GM19468 (cell line): ENCODE results near the gene SNX3.

Experiments
- ATAC-seq: cut with Tn5 transposase; IDR thresholded peaks from one replicate; pipeline ENCODE4 v1.9.1; 2021; ENCODE audit warnings: mild to moderate bottlenecking, moderate library complexity, moderate number of reproducible peaks; ENCODE audit not compliant: unreplicated experiment; ENCODE audit errors: extremely low read depth

Gene SNX3

GRCh38 chr6:108174371-108175175 lies 86.3 kb downstream of the SNX3 start:
- ATAC-seq = no peak

DNA sequence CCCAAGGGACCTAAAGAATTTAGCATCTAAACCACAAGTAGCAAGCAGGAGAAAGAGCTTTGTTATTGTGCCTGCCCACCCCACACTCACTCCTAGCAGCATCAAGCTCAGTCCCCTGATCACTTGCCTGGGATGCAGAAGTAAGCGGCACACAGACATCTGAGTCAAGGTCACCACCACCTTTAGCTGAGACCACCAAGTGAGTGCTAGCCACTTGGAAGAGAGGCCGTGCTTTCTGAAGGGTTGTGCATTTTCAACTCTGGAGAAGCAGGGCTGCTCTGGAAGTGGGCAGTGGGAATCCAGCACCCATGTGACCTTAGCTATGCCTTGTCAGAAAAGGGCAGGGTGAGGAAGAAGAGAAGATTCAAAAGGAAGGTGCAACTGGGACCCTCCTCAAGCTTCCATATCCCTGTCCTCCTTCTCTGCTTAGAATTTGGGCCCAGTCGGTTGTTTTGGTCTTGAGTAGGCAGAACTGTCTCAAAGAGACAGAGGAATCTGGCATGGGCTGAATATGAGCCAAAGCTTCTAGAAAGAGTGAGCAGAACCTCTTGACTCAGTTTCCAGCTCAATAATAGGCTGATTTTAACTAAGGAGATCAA lies 88.8 kb downstream of the SNX3 start:
- ATAC-seq = no peak

- no peak for ATAC-seq
Observed at GRCh38 chr6:108171291-108171917, 89.4 kb downstream of the SNX3 start.

GRCh38 chr6:108170332-108171290 lies 90.2 kb downstream of the SNX3 start:
- ATAC-seq = no peak

DNA sequence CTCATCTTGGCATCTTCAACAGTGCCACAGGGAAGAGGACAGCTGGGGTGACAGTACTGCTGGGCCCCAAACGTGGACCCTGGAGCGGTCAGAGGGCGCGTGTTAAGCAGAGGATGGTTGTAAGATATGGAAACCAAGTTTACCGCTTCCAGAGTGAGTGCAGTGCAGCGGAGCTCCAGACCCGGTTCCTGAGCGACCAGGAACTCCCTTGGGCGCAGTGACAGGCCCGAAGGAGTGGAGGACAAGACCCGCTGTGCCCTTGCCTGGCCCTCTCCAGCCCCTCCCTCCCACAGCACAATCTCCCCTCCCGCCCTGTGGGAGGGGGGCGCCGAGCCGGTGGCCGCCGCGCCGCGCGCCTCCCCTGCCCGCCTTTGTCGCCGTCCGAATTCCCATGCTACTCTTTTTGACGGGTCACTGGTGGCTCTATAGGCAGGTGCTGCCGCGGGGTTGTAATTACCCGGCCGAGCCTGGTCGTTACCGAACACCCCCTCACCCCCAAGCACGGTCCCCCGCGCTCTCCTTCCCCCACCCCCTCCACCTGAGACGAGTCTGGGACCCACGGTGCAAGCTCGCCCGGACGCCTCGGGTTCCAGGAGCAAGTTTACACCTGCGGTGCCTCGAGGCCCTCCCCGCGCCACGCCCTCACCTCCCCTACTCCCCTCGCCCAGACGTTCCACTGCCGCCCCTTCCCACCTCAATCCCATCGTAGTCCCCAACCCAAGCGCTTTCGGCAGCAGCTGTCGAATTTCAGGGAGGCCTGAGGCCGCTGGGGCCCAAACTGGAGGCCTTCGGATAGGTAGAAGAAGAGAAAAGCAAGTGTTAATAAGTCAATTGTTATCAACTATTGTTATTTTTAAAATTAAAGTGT lies 91.1 kb downstream of the SNX3 start:
- ATAC-seq = no peak

DNA sequence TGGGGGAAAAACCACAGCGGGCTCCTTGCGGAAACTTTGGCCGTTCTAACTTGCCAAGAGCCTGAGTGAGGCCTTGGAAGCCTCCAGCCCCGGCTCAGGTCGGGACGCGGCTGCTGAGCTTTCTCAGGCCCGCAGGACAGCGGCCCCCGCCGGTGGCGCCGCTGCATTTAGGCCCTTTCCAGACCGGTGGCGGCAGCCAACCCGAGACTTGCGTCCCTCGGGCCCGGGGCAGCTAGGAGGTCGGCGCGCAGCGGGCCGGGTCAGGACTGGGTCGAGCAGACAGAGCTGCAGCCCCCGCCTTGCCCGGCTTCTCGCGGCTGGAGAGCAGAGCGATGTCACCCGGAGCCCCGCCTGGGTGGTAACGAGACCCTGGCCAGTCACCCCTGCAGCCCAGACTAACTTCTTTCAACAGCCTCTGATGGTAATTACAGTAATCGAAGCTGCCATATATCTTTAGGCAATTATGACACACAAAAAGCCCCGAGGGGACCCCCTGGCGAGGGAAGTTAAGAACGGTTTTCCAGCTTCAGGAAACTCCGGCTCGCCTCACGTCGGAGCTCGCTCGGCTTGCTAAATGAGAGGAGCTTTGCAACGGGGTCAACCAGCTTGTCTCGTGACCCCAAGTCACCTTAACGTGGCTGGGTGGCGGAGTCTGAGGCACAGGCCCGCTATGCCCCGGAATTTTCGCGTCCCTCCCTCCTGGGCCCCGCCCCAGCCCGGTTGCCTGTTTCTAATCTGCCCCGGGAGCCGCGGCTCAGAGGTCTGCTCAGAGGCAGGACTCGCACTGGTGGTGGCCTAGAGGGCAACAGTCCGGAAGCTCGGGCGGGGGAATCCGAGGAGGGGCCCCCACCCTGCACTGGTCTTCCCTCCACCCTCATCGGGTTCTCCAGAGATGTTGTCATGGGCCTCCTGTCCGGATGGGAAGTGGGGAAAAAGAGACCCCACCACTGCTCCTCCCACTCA lies 92.1 kb downstream of the SNX3 start:
- no peak for ATAC-seq

- no peak for ATAC-seq
Observed at GRCh38 chr6:108168090-108168463, 92.8 kb downstream of the SNX3 start.

DNA sequence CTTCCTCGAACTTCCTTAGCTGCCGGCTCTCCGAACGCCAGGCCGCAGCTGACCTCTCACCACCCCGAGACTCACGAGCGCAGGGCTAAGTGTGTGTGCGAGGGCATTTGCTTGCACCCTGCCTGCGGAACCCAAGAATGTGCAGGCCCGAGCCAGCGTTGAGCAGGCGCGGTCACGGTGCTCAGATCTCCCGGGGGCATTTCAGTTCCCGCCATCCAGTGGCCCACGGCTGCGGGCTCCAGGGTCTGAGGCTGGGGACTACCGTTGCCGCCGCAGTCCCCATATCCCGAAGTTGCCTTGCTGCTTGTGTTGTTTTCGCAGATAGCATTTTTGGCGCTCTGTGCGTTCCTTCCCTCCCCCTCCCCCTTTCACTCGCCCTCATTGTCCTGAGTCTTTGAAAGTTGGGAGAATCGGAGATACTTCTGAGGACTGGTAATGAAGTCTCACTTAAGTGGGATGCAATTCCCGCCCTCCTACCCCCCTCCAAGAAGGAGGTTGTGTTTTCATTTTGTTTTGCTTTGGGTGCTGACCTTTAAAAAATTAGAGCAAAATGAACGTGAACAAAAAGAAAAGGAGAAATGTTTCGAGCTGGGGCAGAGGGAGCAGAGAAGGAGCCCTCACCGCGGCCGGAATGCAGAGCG lies 93.3 kb downstream of the SNX3 start:
- no peak for ATAC-seq

DNA sequence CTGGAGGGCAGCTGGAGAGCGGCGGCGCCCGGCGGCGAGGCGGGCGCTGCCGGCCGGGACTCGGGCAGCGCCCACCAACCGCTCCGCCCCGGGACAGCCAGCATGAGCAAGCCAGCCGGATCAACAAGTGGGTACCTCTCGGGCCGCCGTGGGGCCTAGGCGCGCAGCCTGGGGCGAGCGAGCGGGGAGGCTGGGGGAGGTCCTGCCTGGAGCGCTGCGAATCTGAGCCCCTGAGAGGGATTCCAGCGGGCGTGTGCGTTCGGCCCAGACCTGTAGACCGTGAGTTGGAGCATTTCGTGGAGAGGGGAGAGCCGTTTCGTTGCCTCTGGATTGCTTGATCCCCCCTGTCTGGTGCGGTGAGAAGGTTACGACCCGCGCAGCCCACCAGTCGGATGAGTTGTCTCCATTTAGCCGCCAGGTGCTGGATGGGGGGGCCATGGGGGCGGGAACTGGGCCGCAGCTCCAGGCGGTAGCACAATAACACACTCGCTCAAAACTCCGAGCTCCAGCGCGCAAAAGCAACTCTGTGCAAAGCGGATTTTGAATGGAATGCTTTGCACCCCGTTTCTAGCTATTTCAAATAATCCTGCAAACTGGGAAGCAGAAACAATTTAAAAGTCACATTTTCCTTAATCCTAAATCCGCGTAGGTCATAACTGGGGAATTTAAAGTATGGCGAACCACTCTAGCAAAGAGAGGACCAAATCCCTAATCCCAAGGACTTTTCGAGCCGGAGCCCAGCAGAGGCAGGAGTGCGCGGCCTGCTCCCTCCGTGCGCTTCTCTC lies 94.0 kb downstream of the SNX3 start:
- no peak for ATAC-seq

DNA sequence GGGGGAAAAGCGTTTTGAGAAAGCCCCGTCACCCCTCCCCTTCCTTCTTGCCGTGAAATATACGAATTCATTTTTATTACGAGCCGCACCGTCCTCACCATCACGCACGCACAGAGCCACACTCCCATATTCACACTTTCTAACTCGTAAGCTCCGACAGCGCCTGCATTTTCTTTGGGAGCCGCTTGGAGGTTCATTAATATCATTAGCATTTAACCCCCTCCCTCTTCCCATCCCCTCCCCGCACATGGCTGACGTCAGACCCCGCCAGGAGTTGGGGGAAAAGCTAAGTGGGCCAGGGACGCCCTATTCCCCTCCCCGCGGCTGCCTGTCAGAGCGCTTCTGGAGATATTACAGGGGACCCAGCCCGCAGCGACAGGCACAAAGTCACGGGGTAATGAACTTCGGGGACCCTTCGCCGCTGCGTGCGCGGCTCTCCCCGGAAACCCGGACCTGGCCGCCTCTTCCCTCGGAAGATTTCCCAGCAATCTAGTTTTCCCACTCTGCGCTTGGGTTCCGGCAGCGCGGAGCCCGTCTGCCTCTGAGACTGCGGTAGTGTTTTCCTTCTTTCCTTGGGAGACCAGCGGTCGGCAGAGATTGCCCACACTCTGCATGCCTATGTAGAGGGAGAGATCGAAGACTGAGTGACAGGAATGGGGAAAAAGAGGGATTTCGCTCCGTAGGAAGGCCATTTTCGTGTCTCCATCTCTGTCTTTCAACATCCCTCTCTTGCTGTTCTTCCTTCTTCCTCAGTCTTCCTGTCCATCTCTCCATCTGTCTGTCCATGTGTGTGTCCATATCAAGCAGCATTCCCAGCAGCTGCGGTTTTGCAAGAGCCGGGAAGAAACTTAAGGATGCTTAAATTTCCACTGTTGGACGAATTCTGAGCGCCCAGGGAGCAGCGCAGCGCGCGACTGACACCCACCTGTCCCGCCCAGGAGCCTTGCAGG lies 94.9 kb downstream of the SNX3 start, which contains the start of gene NR2E1:
Gene NR2E1 (plus strand): TSS at position 309 of the 950 bp plus-strand sequence. CDS start 744 bp downstream, outside the sequence.
- no peak for ATAC-seq

- no peak for ATAC-seq
Observed at GRCh38 chr6:108164815-108165706, 95.8 kb downstream of the SNX3 start.

GRCh38 chr6:108164543-108164814 lies 96.4 kb downstream of the SNX3 start:
- ATAC-seq = no peak

- no peak for ATAC-seq
Observed at GRCh38 chr6:108163644-108164542, 96.9 kb downstream of the SNX3 start.

DNA sequence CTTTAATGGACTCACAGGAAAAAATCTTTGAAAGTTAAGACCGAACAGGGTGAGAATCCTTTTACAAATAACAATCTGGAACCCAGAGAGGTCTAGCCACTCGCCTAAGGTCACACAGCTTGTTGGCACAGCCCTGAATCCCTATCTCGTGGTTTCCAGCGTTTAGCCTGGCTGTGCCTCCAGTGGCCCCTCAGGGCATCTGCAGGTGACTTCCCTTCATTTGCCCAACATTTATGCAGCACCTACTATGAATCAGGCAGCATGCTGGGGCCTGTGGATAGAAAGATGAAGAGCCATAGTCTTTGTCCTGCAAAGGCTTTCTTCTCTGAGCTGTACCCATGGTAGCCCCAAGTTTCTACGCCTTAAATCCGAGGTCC lies 97.6 kb downstream of the SNX3 start:
- no peak for ATAC-seq
